Cortex of kidney (tissue), 1 donor: ENCODE results near the gene RARS2.
"Not testable (repeated sequence)": the region's sequence is repeated elsewhere in the genome, so short reads cannot be mapped to it uniquely, and the experiment has no call there.

ENCODE experiments used
- DNase-seq: peaks from one replicate; lab custom pipeline; 2025; lab: John Stamatoyannopoulos, UW

RARS2 gene

GRCh38 chr6:87501809-87502572, 87.8 kb downstream of the RARS2 start:
- DNase-seq, result no peak

- no peak for DNase-seq
Measured at GRCh38 chr6:87498048-87498447, 91.7 kb downstream of the RARS2 start.

GRCh38 chr6:87494761-87495422, 94.9 kb downstream of the RARS2 start:
- DNase-seq, result no peak

GRCh38 chr6:87489326-87489725, 100.5 kb downstream of the RARS2 start:
- DNase-seq, result not testable (repeated sequence)

GRCh38 chr6:87487555-87487954, 102.2 kb downstream of the RARS2 start:
- no peak for DNase-seq

- no peak for DNase-seq
Measured at GRCh38 chr6:87484491-87484890, 105.3 kb downstream of the RARS2 start.

GRCh38 chr6:87483929-87484328, 105.9 kb downstream of the RARS2 start:
- no peak for DNase-seq

GRCh38 chr6:87482366-87482765, 107.4 kb downstream of the RARS2 start:
- DNase-seq, result no peak

GRCh38 chr6:87481931-87482330, 107.9 kb downstream of the RARS2 start:
- DNase-seq, result no peak

GRCh38 chr6:87473419-87473903, 116.3 kb downstream of the RARS2 start:
- no peak for DNase-seq

- no peak for DNase-seq
Measured at GRCh38 chr6:87472525-87473418, 117.0 kb downstream of the RARS2 start, which contains the start of gene SLC35A1. SLC35A1 (plus strand) TSS chr6:87472974; CDS start chr6:87473004, 30 bp downstream.

- DNase-seq, result no peak
Measured at GRCh38 chr6:87465051-87465450, 124.7 kb downstream of the RARS2 start.
